Neuron (in vitro differentiated cells): ENCODE data around the gene DOK7.
"Not testable (repeated sequence)": the region's sequence is repeated elsewhere in the genome, so short reads cannot be mapped to it uniquely, and the experiment has no call there.

Experiments
- H2AFZ ChIP-seq: one replicate; pipeline ENCODE4 v1.6.1; 2013; ENCODE audit warnings: low read depth, mild to moderate bottlenecking, inconsistent platforms, low read length, moderate library complexity
- H3K27me3 ChIP-seq: one replicate; pipeline ENCODE4 v1.6.1; 2013; ENCODE audit warnings: low read length; ENCODE audit not compliant: insufficient read depth
- H3K36me3 ChIP-seq: one replicate; pipeline ENCODE4 v1.6.1; 2013; ENCODE audit warnings: low read length; ENCODE audit not compliant: insufficient read depth
- H3K4me1 ChIP-seq: one replicate; pipeline ENCODE4 v1.6.1; 2013; ENCODE audit warnings: low read length; ENCODE audit not compliant: insufficient read depth
- H3K4me3 ChIP-seq: 2 replicates; pipeline ENCODE4 v1.5.1; 2013; ENCODE audit warnings: mild to moderate bottlenecking, low read length, moderate library complexity
- H3K9me3 ChIP-seq: one replicate; pipeline ENCODE4 v1.6.1; 2013; ENCODE audit warnings: low read length

The DOK7 gene

DNA sequence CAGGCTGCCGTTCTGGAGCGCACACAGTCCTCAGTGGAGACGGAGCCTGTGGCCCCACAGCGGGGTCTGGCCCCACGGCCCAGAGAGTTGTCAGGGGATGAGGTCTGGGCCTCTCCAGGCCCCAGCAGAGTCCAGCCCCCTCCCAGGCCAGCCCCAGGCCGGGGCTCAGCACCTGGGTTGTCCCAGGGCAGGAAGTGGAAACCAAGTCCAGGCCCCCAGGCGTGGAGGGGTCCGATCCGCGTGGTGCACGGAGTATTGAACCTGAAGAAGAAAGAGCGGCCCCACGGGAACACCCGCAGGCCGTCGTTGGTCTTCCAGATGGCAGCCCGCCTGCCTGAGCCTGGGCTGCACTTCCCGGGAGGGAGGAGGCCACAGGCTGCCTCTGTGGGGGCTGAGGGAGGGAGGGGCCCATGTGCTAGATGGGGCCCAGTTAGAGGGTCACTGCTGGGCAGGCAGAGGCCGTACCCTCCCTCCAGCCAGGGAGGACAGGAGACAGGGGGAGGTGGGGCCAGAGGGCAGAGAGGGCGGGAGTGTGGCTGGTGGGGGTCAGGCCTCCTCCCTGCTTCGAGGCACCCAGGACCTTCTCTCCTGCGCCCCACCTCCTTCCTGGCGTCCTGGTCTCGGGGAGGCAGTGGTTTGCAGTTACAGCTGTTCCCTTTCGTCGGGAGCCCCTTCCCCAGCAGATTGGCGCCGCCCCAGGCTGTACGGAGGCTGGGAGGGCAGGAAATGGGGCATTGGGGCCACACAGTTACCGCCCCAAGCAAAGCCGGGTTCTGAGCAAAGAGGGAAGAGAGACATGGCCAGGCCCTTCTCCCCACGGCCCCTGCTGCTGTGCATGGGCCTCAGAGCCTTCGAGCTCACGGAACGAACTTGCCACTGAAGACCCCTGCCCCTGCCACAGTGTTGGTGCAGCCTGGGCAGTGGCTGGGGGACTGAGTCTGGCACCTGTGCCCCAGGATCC lies 13.3 kb upstream of the DOK7 start:
- H3K27me3 ChIP-seq = no peaks in the 10 kb centered on the region
- H3K36me3 ChIP-seq = no peaks in the 10 kb centered on the region
- no peaks in the 10 kb centered on the region for H3K9me3 ChIP-seq
- H3K4me3 ChIP-seq = no peak overlapping the region
- peaks cover 6% of the 10 kb centered on the region for H3K4me1 ChIP-seq
- H2AFZ ChIP-seq = no peak overlapping the region

DNA sequence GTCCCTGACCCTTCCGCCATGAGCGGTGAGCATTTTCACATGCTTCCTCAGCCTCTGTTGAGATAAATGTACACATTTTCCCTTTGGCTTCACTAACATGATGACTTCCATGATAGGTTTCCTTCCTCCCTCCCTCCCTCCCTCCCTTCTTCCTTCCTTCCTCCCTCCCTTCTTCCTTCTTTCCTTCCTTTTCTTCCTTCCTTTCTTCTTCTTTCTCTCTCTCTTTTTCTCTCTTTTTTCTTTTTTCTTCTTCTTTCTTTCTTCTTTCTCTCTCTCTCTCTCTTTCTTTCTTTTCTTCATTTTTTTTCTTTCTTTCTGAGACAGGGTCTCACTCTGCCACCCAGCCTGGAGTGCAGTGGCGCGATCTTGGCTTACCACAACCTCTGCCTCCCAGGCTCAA lies 12.5 kb upstream of the DOK7 start:
- H3K36me3 ChIP-seq = no peaks in the 10 kb centered on the region
- H3K27me3 ChIP-seq = no peaks in the 10 kb centered on the region
- H3K4me3 ChIP-seq = no peak overlapping the region
- no peaks in the 10 kb centered on the region for H3K9me3 ChIP-seq
- no peak overlapping the region for H2AFZ ChIP-seq
- peaks cover 6% of the 10 kb centered on the region for H3K4me1 ChIP-seq

DNA sequence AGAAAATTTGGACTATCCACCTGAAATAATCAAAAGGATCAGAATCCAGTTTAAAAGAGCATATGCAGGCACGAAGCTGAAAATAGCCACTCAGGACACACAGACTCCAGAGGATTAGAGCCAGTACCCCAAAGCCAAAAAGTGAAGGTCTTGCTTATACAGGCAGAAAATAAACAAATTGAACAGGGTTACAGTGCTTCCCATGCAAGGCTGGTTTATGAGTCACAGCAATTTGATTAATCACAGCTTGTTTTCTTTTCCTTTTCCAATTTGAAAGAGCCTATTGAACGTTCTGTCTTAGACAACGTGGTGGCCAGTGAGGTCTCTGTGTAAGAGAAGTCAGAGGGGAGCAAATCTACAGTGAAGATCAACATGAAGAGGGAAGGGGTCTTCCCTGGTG lies 11.2 kb upstream of the DOK7 start:
- Histone ChIP-seq H3K4me3 (no peak overlapping the region), H3K4me1 (peaks cover 6% of the 10 kb centered on the region), H3K9me3 (no peaks in the 10 kb centered on the region), H3K36me3 (no peaks in the 10 kb centered on the region), H3K27me3 (no peaks in the 10 kb centered on the region), H2AFZ (no peak overlapping the region)

DNA sequence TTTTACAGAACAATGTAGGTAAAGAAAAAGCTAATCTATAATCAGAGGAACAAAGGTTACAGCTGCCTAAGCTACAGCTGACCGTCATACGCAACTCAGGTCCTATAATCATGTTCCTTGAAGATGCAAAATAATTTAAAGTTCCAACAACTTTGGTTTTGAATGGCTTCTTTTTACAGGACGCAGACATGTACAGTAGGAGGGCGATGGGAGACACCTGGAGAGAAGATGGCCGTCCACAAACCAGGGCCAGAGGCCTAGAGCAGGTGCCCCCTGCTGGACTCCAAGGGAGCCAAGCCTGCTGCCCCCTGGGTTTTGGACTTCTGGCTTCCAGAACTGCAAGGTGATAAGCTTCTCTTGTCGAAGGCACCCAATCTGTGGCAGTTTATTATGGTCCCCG lies 10.7 kb upstream of the DOK7 start:
- H3K36me3 ChIP-seq = no peaks in the 10 kb centered on the region
- peaks cover 6% of the 10 kb centered on the region for H3K4me1 ChIP-seq
- H3K4me3 ChIP-seq = no peak overlapping the region
- no peak overlapping the region for H2AFZ ChIP-seq
- no peaks in the 10 kb centered on the region for H3K27me3 ChIP-seq
- no peaks in the 10 kb centered on the region for H3K9me3 ChIP-seq

DNA sequence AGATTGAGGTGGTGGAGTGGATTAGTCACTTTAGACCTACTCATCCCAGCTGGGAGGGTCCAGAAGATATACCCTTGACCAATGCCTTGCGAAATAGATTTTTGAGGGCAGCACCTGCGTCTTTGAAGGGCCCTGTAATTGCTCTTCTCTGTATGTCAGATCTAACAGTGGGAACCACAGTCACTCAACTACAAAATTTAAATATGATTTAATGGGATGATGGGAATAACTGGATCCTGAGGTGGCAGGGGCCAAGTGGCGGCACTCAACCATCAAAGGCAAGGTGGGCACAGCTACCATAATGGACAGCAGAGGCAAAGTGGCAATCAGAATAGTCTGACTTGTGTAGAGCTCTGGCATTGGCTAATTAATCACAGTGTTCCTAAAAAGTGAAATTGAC lies 7.5 kb upstream of the DOK7 start:
- not testable (repeated sequence) for H3K4me1 ChIP-seq, H3K9me3 ChIP-seq, H3K36me3 ChIP-seq, H2AFZ ChIP-seq, H3K4me3 ChIP-seq, H3K27me3 ChIP-seq

DNA sequence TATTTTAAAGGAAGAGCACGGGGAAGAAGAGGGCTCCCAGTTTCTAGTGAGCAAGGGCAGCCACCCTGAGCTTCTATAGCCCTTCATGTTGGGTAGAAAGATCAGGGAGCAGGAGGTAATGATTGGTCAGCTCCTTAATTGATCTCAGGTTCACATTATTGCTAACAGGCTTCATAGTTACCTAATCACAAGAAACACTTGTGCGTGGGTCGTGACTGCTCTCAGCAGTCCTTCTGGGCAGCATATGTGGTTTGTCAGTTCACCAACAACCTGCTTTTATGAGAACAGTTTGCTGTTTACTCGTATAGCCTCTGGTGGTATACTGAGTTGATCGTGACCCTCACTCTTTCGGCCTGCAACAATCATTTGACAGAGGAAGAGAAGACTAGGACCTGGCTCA lies 4.7 kb upstream of the DOK7 start:
- Histone ChIP-seq H3K27me3 (peaks cover 3% of the 10 kb centered on the region), H3K4me3 (no peak overlapping the region), H3K9me3 (peaks cover 2% of the 10 kb centered on the region), H3K36me3 (no peaks in the 10 kb centered on the region), H3K4me1 (peaks cover 6% of the 10 kb centered on the region), H2AFZ (no peak overlapping the region)

DNA sequence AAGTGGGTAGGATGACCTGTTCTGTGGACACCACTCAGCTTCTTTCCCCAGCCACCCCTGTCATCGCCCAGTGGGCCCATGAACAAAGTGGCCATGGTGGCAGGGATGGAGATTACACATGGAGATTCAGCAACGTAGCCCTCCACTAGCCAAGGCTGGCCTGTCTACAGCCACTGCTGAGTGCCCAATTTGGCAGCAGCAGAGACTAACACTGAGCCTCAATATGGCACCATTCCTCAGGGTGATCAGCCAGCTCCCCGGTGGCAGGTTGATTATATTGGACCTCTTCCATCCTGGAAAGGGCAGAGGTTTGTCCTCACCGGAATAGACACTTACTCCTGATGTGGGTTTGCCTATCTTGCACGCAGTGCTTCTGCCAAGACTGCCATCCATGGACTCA lies 4.0 kb upstream of the DOK7 start:
- H3K36me3 ChIP-seq, H2AFZ ChIP-seq, H3K4me1 ChIP-seq, H3K9me3 ChIP-seq, H3K4me3 ChIP-seq, H3K27me3 ChIP-seq: not testable (repeated sequence)

DNA sequence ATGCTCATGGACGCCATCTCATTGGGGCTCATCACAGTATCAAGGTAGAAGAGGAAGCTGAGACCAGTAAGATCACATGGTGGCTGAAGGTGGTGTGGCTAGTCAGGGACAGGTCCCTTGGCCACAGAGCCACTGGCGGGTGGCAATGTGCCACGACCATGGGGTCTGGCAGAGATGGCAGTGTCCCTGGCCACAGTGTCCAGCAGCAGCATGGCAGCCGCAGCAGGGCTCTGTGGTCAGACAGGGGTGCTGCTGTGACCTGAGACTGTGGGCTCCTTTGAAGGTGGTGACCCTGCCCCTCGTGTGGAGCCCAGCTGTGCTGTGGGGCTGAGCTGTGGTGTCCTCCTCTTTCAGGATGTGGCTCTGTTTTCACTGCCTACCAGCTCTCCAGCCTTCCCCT lies 2.2 kb upstream of the DOK7 start:
- Histone ChIP-seq H3K9me3 (peaks cover 2% of the 10 kb centered on the region), H3K4me3 (no peak overlapping the region), H3K27me3 (peaks cover 20% of the 10 kb centered on the region), H3K36me3 (no peaks in the 10 kb centered on the region), H3K4me1 (peaks cover 9% of the 10 kb centered on the region), H2AFZ (no peak overlapping the region)

DNA sequence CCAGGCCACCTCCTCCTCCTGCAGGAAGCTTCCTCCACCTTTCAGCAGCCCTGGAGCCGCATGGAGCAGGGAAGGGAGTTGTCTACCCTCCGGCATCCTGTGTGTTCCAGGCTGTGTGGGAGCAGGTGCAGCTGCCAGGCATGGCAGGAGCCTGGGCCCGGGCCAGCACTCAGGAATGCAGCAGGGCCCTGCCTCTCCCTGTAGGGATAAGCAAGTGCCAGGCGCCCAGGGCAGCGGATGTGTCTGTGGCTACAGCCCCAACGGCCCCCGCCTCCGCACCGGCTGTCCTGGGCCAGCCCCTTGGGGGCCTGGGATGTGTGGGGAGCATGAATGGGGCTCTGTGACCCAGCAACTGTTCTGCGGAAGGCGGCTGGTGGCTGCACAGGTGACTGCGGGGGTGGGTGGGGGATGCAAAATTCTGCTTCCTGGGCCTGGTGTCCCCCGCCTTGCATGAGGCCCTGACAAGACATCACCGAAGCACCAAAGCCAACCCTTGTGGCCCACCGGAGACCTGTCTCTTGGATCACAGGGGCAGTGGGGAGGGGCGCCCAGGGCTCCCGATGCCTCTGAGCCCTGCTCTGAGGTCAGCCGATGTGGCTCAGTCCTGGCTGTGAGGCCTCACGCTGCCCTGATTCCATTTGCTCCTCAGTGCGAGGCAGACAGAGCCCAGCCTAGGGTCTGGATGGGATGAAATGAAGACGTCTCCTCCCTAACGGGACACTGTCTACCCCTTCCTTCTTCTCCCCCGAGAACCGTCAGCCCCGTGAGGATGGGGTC lies 1.4 kb upstream of the DOK7 start:
- Histone ChIP-seq H3K4me1 (peaks cover 9% of the 10 kb centered on the region), H3K27me3 (peaks cover 20% of the 10 kb centered on the region), H3K4me3 (no peak overlapping the region), H3K36me3 (no peaks in the 10 kb centered on the region), H2AFZ (no peak overlapping the region), H3K9me3 (peaks cover 2% of the 10 kb centered on the region)

DNA sequence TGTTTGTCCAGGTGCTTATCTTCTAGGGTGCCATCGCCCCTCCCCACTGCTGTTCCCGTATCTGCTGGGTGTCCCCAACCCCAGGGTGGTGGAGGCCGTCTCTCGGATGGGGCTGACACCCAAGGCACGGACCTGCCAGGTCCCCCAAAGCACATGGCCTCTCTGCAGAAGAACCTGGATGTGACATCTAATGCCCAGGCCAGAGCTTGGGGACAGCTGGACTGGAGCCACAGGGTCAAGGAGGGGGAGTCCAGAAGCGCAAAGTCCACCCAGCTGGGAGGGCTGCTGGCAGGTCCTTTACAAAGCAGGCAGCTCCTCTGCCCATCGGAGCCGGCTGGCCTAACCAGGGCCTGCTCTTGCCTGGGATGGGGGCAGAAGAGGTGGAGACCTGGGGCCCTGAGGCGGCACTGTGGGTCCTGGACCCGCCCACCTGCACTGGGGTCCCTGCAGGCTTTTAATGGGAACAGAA lies 751 bp upstream of the DOK7 start:
- no peak overlapping the region for H2AFZ ChIP-seq
- H3K36me3 ChIP-seq = no peaks in the 10 kb centered on the region
- no peak overlapping the region for H3K4me3 ChIP-seq
- peaks cover 20% of the 10 kb centered on the region for H3K27me3 ChIP-seq
- peaks cover 9% of the 10 kb centered on the region for H3K4me1 ChIP-seq
- peaks cover 2% of the 10 kb centered on the region for H3K9me3 ChIP-seq

DNA sequence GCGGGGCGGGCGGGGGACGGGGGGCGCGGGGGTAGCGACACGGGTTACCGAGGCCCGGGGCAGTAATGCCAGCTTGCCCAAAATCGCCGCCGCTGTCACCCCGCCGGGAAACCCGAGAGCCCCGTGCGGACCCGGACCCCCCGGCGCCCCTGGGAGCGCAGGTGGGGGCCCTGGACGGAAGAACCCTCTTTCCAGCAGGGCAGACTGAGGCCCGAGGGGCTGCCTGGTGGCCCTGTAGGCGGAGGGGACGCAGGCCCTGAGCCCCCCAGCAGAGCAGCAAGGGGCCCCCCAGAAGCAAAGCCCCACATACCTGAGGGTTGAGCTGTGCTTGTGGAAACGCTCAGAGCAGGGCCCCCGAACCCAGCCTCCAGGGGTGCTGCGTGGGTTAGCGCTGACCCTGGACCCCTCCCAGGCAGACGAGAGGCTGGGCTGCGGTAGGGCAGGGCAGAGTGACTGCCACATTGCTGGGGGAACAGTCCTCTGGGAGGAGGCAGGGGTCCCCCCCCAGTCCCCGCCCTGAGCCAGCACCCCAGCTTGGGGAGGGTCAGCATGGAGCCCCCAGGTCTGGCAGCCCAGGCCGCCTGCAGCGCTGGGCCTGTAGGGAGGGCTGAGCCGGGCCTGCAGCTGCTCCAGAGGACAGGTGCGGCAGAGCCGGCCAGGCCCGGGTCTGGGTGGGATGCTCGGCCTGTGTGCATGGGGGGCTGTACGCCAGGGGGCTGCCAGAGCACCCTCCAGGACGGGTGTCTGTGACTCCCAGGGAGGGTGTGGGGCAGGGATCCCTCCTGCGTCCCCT lies 646 bp downstream of the DOK7 start:
- Histone ChIP-seq H3K36me3 (no peaks in the 10 kb centered on the region), H2AFZ (no peak overlapping the region), H3K9me3 (no peaks in the 10 kb centered on the region), H3K4me1 (peaks cover 9% of the 10 kb centered on the region), H3K4me3 (no peak overlapping the region), H3K27me3 (peaks cover 20% of the 10 kb centered on the region)

DNA sequence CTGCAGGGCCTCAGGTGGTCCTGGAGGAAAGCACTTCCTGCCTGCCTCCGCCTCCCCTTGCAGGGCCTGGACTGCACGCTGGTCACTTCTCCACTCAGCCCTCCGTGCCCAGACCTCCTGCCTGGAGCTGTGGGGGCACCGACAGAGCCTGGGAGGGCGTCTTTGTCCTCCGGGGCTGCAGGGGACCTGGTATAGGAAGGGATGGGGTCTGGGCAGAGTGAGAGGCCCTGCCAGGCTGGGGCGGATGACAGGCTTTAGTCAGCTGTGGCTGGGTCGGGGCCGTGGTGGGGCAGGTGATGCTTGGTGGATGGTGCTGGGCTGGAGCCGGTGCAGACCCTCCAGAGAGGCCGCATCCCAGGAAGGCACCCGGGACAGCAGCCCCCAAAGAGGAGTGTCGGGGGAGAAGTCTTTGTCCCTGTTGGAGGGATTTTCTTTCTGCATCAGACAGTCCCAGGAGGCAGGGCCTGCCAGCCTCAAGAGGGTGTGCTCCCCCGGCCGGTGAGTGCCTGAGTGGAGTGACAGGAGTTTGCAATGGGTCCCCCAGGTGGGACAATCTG lies 1.3 kb downstream of the DOK7 start:
- H3K4me3 ChIP-seq = no peak overlapping the region
- H3K4me1 ChIP-seq = peaks cover 9% of the 10 kb centered on the region
- H2AFZ ChIP-seq = no peak overlapping the region
- H3K9me3 ChIP-seq = no peaks in the 10 kb centered on the region
- H3K27me3 ChIP-seq = peaks cover 20% of the 10 kb centered on the region
- no peaks in the 10 kb centered on the region for H3K36me3 ChIP-seq
